ENCODE measurements around the gene FUBP1. TPM values are rescaled to one million over a fixed set of nuclear protein-coding genes. Genes with fewer than 3 reads are reported as not detected.

FUBP1 gene
- total and polyA plus RNA-seq, 2 of the 8 experiments (the other 6 are each of a cell fraction or from before 2014, with no cell fraction given), result 184 to 201 TPM

DNA sequence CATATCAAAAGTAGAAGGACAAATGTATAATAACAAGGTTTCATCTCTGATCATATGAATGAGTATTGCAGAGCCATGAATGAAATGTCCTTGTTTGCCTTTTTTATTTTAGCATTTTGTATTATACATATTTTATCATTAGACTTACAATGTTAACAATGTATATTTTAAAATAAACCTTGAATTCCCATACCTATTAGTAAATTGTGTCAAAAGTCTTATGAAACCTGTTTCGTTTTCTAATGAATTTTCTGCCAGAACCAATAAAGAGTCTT lies 26.5 kb upstream of the FUBP1 start:
- H3K14ac ChIP-seq (ENCODE audit: insufficient read length), result no peak overlapping the region
- no peaks in the 10 kb centered on the region for H3K27me3 ChIP-seq (replicated peaks in 1 of 4; ENCODE audit: control insufficient read depth in 3 of 4, extremely low read depth in 1 of 4, insufficient read depth in 3 of 4, low read length in 3 of 4)
- peak overlapping the region; percentile 65 to 78; a peak in 2 of 4 replicates for H3K4me2 ChIP-seq (ENCODE audit: insufficient read depth in 1 of 2, low read depth in 2 of 2, low read length in 2 of 2)
- H4K20me1 ChIP-seq (replicated peaks in 1 of 2; ENCODE audit: control insufficient read depth in 1 of 2, insufficient read depth in 2 of 2, low read length in 2 of 2), result no peaks in the 10 kb centered on the region
- no peak overlapping the region for H3K27ac ChIP-seq (ENCODE audit: low read depth, low read length)
- H3K23ac ChIP-seq (ENCODE audit: insufficient read length), result no peak overlapping the region
- no peak overlapping the region for H3K4ac ChIP-seq (replicated peaks; ENCODE audit: insufficient read length, low read depth, low read length)
- H3K56ac ChIP-seq (replicated peaks; ENCODE audit: insufficient read length, low read depth, low read length), result no peak overlapping the region
- no peak overlapping the region for H2BK20ac ChIP-seq (ENCODE audit: low read length)
- no peak for DNase-seq (ENCODE audit: low read depth in 1 of 2, low spot score in 2 of 2)
- no peaks in the 10 kb centered on the region for H3K36me3 ChIP-seq (ENCODE audit: control insufficient read depth in 2 of 4, insufficient read depth in 4 of 4, low read length in 3 of 4)
- no peak overlapping the region for H2BK12ac ChIP-seq (ENCODE audit: low read depth, low read length)
- peak overlapping the region; percentile 9 for H4K5ac ChIP-seq (ENCODE audit: insufficient read length, low read depth, low read length)
- H2BK15ac ChIP-seq (ENCODE audit: low read length), result no peak overlapping the region
- no peaks in the 10 kb centered on the region for H3K9me3 ChIP-seq (ENCODE audit: insufficient read depth in 2 of 2, low read depth in 1 of 2, low read length in 1 of 2)
- CTCF ChIA-PET (ENCODE audit: partially characterized antibody), result interaction anchor here (1.7 to 2.9 kb wide), 3 partner anchors 14 to 108 kb away, joined by 4 to 15 read pairs (median 6); no protein-coding TSS in a partner anchor
- 0 out of 2 replicates have a peak, but pooled peaks cover 2% of the 10 kb centered on the region for H3K23me2 ChIP-seq (ENCODE audit: low read depth, low read length)
- H3K18ac ChIP-seq (ENCODE audit: extremely low read depth, low read length), result no peak overlapping the region
- no peak overlapping the region for H2AK5ac ChIP-seq (ENCODE audit: low read depth, low read length)
- no peak overlapping the region for H4K8ac ChIP-seq (ENCODE audit: extremely low read depth, insufficient read depth, low read length)
- H3K79me1 ChIP-seq (ENCODE audit: low read depth, low read length), result no peaks in the 10 kb centered on the region
- H3K4me1 ChIP-seq (replicated peaks in 1 of 4; ENCODE audit: control insufficient read depth in 3 of 4, insufficient read depth in 4 of 4, low read length in 3 of 4), result peaks cover 0 to 5% (median 3%) of the 10 kb centered on the region in 4 experiments; a peak in 3 of 7 replicates
- H2BK120ac ChIP-seq (replicated peaks; ENCODE audit: low read depth, low read length), result no peak overlapping the region
- H3K79me2 ChIP-seq (ENCODE audit: control insufficient read depth in 1 of 2, insufficient read depth in 2 of 2, low read length in 2 of 2), result peaks cover 0 to 5% of the 10 kb centered on the region in 2 experiments; a peak in 2 of 4 replicates
- peak overlapping the region in 1 of 4 experiments; percentile 53; a peak in 2 of 8 replicates for H3K4me3 ChIP-seq (ENCODE audit: extremely low read depth in 1 of 4, insufficient read depth in 2 of 4, low read depth in 3 of 4, low read length in 4 of 4)
- no peak overlapping the region for H2AFZ ChIP-seq (ENCODE audit: low read length)
- no peak for FAIRE-seq
- no peak overlapping the region for H2BK5ac ChIP-seq (ENCODE audit: low read depth, low read length)
- WGBS, 2 experiments (ENCODE audit: extremely low coverage in 1 of 2, insufficient coverage in 1 of 2, insufficient read length in 1 of 2, insufficient replicate concordance in 2 of 2, low coverage in 1 of 2, low lambda C conversion rate in 2 of 2, missing lambda C conversion rate in 1 of 2), result 69% methylated on average over 1 of the region's 1 CpG; no CpG with 5 or more reads in 1 of the 2 experiments
- no peak overlapping the region for H4K91ac ChIP-seq (replicated peaks; ENCODE audit: insufficient read length, low read length)
- H3K9ac ChIP-seq (replicated peaks in 1 of 4; ENCODE audit: extremely low read depth in 1 of 4, low read depth in 3 of 4, low read length in 3 of 4), result peak overlapping the region in 1 of 4 experiments; percentile 49; a peak in 1 of 7 replicates
- POLR2A ChIA-PET (ENCODE audit: partially characterized antibody), result interaction anchor here (0.7 to 8.6 kb wide), 17 partner anchors 9 to 242 kb away, joined by 3 to 180 read pairs (median 6); partner anchors contain the start of genes FUBP1 and NEXN
- TF ChIP-seq CBX8 (IDR thresholded peaks at IDR 0.05; ENCODE audit: borderline replicate concordance, low read depth, low read length) (no peak), NRF1 (IDR thresholded peaks at IDR 0.05; ENCODE audit: low read depth, low read length) (no peak), SAP30 (IDR thresholded peaks at IDR 0.05; ENCODE audit: insufficient read depth, insufficient replicate concordance, low read length) (no peak), KDM1A (IDR thresholded peaks at IDR 0.05; ENCODE audit: borderline replicate concordance, low read length) (no peak), TEAD4 (IDR thresholded peaks at IDR 0.05; ENCODE audit: low read depth, low read length) (no peak), CTCF (IDR thresholded peaks at IDR 0.05; ENCODE audit: control extremely low read depth in 1 of 3, insufficient read depth in 1 of 3, low read depth in 1 of 3, low read length in 3 of 3) (no peak), TBP (IDR thresholded peaks at IDR 0.05; ENCODE audit: low read depth, low read length) (no peak)
- TF ChIP-seq, protein P1, sequence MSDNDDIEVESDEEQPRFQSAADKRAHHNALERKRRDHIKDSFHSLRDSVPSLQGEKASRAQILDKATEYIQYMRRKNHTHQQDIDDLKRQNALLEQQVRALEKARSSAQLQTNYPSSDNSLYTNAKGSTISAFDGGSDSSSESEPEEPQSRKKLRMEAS (IDR thresholded peaks at IDR 0.05), result no peak
- TF ChIP-seq, protein P2, sequence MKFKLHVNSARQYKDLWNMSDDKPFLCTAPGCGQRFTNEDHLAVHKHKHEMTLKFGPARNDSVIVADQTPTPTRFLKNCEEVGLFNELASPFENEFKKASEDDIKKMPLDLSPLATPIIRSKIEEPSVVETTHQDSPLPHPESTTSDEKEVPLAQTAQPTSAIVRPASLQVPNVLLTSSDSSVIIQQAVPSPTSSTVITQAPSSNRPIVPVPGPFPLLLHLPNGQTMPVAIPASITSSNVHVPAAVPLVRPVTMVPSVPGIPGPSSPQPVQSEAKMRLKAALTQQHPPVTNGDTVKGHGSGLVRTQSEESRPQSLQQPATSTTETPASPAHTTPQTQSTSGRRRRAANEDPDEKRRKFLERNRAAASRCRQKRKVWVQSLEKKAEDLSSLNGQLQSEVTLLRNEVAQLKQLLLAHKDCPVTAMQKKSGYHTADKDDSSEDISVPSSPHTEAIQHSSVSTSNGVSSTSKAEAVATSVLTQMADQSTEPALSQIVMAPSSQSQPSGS (IDR thresholded peaks at IDR 0.05; ENCODE audit: low read length), result no peak

All from H1 (cell line).